HepG2 (cell line): ENCODE results near the gene NXN. TPM values are rescaled to one million over a fixed set of nuclear protein-coding genes. Genes with fewer than 3 reads are reported as not detected.

Experiments
- ARID4A ChIP-seq: sonication (generic); formaldehyde crosslinking; IDR thresholded peaks from 2 replicates; pipeline ENCODE4 v1.5.0; 2020; ENCODE audit warnings: mild to moderate bottlenecking, missing genetic modification reagents, borderline replicate concordance
- CBX5 ChIP-seq: sonication (generic); formaldehyde crosslinking; IDR thresholded peaks from 2 replicates; pipeline ENCODE4 v1.4.0; 2020; ENCODE audit warnings: missing genetic modification reagents, borderline replicate concordance
- CSRNP2 ChIP-seq: sonication (generic); formaldehyde crosslinking; conservative IDR thresholded peaks from 2 replicates; pipeline ENCODE4 v1.8.0; 2022; ENCODE audit warnings: low read depth, missing genetic modification reagents
- ELF3 ChIP-seq: IDR thresholded peaks from 2 replicates; pipeline ENCODE4 v1.6.1; 2016; ENCODE audit warnings: missing genetic modification reagents, missing compliant biosample characterization
- IRX3 ChIP-seq: sonication (generic); formaldehyde crosslinking; IDR thresholded peaks from 2 replicates; pipeline ENCODE4 v1.8.1; 2023; ENCODE audit warnings: mild to moderate bottlenecking, low read depth, missing genetic modification reagents, borderline replicate concordance
- MAFK ChIP-seq, 2 experiments: IDR thresholded peaks in 1 of 2; conservative IDR thresholded peaks in 1 of 2; 2 replicates each; pipeline ENCODE4 v1.6.1; 2011; ENCODE audit warnings: improper control_type of control experiment in 2 of 2, low read length in 2 of 2
- MTERF4 ChIP-seq: sonication (generic); formaldehyde crosslinking; IDR thresholded peaks from 2 replicates; pipeline ENCODE4 v1.8.0; 2023; ENCODE audit warnings: mild to moderate bottlenecking, missing genetic modification reagents
- NR2F1 ChIP-seq, 2 experiments: fragments of 450-650 bp in 1 of 2; formaldehyde crosslinking in 1 of 2; IDR thresholded peaks; 2 replicates each; pipeline versions ENCODE4 v1.5.0 to v1.6.1; 2016 to 2020; ENCODE audit warnings: mild to moderate bottlenecking in 1 of 2, missing compliant biosample characterization in 1 of 2, missing genetic modification reagents in 1 of 2, moderate library complexity in 1 of 2
- SALL1 ChIP-seq: sonication (generic); formaldehyde crosslinking; IDR thresholded peaks from 2 replicates; pipeline ENCODE4 v1.8.0; 2022; ENCODE audit warnings: mild to moderate bottlenecking, missing genetic modification reagents
- SMC3 ChIP-seq: IDR thresholded peaks from 2 replicates; pipeline ENCODE4 v1.6.1; 2011; ENCODE audit warnings: low read length, improper control_type of control experiment
- TRIM24 ChIP-seq: sonication (generic); formaldehyde crosslinking; IDR thresholded peaks from 2 replicates; pipeline ENCODE4 v1.8.0; 2022; ENCODE audit warnings: mild to moderate bottlenecking, missing genetic modification reagents
- ZMAT3 ChIP-seq: sonication (generic); formaldehyde crosslinking; conservative IDR thresholded peaks from 2 replicates; pipeline ENCODE4 v1.7.0; 2021; ENCODE audit warnings: missing genetic modification reagents
- ZNF280B ChIP-seq: sonication (generic); formaldehyde crosslinking; IDR thresholded peaks from 2 replicates; pipeline ENCODE4 v1.5.0; 2020; ENCODE audit warnings: missing genetic modification reagents, mild to moderate bottlenecking, borderline replicate concordance
- ZNF30 ChIP-seq: sonication (generic); formaldehyde crosslinking; IDR thresholded peaks from 2 replicates; pipeline ENCODE4 v1.5.0; 2020; ENCODE audit warnings: mild to moderate bottlenecking, missing genetic modification reagents
- polyA plus RNA-seq, 8 experiments: library from polyadenylated mRNA; depleted of rRNA in 3 of 8; stranded (reverse) in 7 of 8; unstranded in 1 of 8; fragments of >200 nt; fragmentation: Illumina TruSeq in 4 of 8; extraction: Trizol in 4 of 8; gene quantifications; 2 replicates each; pipeline versions ENCODE4 v1.2.1 to v1.2.3, GENCODE V29; 2011 to 2016; ENCODE audit warnings: low read depth in 4 of 8, missing spikeins in 1 of 8, mixed read lengths in 1 of 8; ENCODE audit not compliant: insufficient read depth in 1 of 8
- total RNA-seq, 5 experiments: library from RNA; depleted of rRNA; stranded (reverse); fragments of >200 nt; fragmentation: Illumina TruSeq; extraction: Trizol; gene quantifications; 2 replicates each; pipeline ENCODE4 v1.2.3, GENCODE V29; 2016; ENCODE audit warnings: low read depth in 1 of 5
- TF ChIP-seq, protein P1 (sequence below): sonication (generic); formaldehyde crosslinking; IDR thresholded peaks from 2 replicates; pipeline ENCODE4; 2020; ENCODE audit warnings: missing genetic modification reagents, mild to moderate bottlenecking, borderline replicate concordance
- TF ChIP-seq, protein P2 (sequence below): sonication (generic); formaldehyde crosslinking; IDR thresholded peaks from 2 replicates; pipeline ENCODE4 v1.8.0; 2022; ENCODE audit warnings: missing genetic modification reagents, mild to moderate bottlenecking, inconsistent platforms, borderline replicate concordance

The NXN gene
- total and polyA plus RNA-seq, 2 of the 13 experiments (the other 11 are each of a cell fraction or from before 2014, with no cell fraction given) = 22.2 to 24.3 TPM

- no peak for TF ChIP-seq ZNF280B (CRISPR knock-in tag)
- TF ChIP-seq CSRNP2 = no peak
- TF ChIP-seq TRIM24 (CRISPR knock-in tag) = no peak
- TF ChIP-seq ZNF30 (CRISPR knock-in tag) = no peak
- TF ChIP-seq, protein P1, sequence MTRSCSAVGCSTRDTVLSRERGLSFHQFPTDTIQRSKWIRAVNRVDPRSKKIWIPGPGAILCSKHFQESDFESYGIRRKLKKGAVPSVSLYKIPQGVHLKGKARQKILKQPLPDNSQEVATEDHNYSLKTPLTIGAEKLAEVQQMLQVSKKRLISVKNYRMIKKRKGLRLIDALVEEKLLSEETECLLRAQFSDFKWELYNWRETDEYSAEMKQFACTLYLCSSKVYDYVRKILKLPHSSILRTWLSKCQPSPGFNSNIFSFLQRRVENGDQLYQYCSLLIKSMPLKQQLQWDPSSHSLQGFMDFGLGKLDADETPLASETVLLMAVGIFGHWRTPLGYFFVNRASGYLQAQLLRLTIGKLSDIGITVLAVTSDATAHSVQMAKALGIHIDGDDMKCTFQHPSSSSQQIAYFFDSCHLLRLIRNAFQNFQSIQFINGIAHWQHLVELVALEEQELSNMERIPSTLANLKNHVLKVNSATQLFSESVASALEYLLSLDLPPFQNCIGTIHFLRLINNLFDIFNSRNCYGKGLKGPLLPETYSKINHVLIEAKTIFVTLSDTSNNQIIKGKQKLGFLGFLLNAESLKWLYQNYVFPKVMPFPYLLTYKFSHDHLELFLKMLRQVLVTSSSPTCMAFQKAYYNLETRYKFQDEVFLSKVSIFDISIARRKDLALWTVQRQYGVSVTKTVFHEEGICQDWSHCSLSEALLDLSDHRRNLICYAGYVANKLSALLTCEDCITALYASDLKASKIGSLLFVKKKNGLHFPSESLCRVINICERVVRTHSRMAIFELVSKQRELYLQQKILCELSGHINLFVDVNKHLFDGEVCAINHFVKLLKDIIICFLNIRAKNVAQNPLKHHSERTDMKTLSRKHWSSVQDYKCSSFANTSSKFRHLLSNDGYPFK = no peak
- peak; percentile 33; the same call in 1 of the 2 replicates for TF ChIP-seq CBX5 (CRISPR knock-in tag)
- peak; percentile 66; the same call in 1 of the 2 replicates for TF ChIP-seq ARID4A (CRISPR knock-in tag)
- TF ChIP-seq, protein P2, sequence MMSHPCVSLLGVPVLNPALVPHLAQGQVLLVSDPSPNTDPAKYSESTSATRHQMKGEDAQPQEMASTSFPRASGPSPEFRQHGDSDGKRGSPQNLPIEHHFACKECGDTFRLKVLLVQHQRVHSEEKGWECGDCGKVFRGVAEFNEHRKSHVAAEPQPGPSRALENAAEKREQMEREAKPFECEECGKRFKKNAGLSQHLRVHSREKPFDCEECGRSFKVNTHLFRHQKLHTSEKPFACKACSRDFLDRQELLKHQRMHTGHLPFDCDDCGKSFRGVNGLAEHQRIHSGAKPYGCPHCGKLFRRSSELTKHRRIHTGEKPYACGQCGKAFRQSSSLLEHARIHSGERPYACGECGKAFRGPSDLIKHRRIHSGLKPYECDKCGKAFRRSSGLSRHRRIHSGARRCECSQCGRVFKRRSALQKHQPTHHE (CRISPR knock-in tag) = no peak
- TF ChIP-seq IRX3 (CRISPR knock-in tag) = no peak
- TF ChIP-seq SMC3 = no peak
- peak; percentile 82 for TF ChIP-seq SALL1 (CRISPR knock-in tag)
- TF ChIP-seq NR2F1 (CRISPR knock-in tag; IDR thresholded peaks at IDR 0.05) = peak; percentile 53 to 67; a peak in 2 of 4 replicates
- TF ChIP-seq MAFK (conservative IDR thresholded peaks at IDR 0.05 in 1 of 2, IDR thresholded peaks at IDR 0.05 in 1 of 2; ENCODE audit: low read length in 2 of 2) = 0 out of 4 replicates have a peak, but pooled peaks of 1 of the 2 experiments have one; percentile 0
- peak; percentile 79; the same call in 1 of the 2 replicates for TF ChIP-seq ZMAT3 (CRISPR knock-in tag)
- no peak for TF ChIP-seq MTERF4 (CRISPR knock-in tag)
- TF ChIP-seq ELF3 (CRISPR knock-in tag) = peak; percentile 97
Measured at GRCh38 chr17:930258-930657, 49.3 kb downstream of the NXN start (continued).
